GM18505 (cell line): ENCODE measurements around the gene UBAC2.

Source experiments
- ATAC-seq: cut with Tn5 transposase; IDR thresholded peaks from one replicate; pipeline ENCODE4 v1.9.1; 2021; ENCODE audit not compliant: unreplicated experiment
- POLR2A ChIP-seq: IDR thresholded peaks from 4 replicates; pipeline ENCODE4 v1.6.1; 2011; ENCODE audit warnings: borderline replicate concordance; ENCODE audit not compliant: insufficient read depth, insufficient read length; ENCODE audit errors: extremely low read depth

Gene UBAC2

GRCh38 chr13:99270518-99270917 is 69.9 kb downstream of the UBAC2 start:
- no peak for ATAC-seq

GRCh38 chr13:99271249-99271648 is 70.6 kb downstream of the UBAC2 start:
- TF ChIP-seq POLR2A = no peak
- ATAC-seq = no peak

More at GRCh38 chr13:99270518-99270917, 69.9 kb downstream of the UBAC2 start:
- no peak for TF ChIP-seq POLR2A

- ATAC-seq = no peak
- no peak for TF ChIP-seq POLR2A
These were observed 71.8 kb downstream of the UBAC2 start for GRCh38 chr13:99272481-99272880.

- no peak for ATAC-seq
- TF ChIP-seq POLR2A = no peak
These were observed 72.5 kb downstream of the UBAC2 start for GRCh38 chr13:99273128-99273527.

- ATAC-seq = no peak
- TF ChIP-seq POLR2A = no peak
These were observed 74.4 kb downstream of the UBAC2 start for GRCh38 chr13:99275093-99275469.

- TF ChIP-seq POLR2A = no peak
- ATAC-seq = no peak
These were observed 76.1 kb downstream of the UBAC2 start for GRCh38 chr13:99276706-99277105.

GRCh38 chr13:99277629-99278028 is 77.0 kb downstream of the UBAC2 start:
- TF ChIP-seq POLR2A = no peak
- ATAC-seq = no peak

- no peak for TF ChIP-seq POLR2A
- no peak for ATAC-seq
These were observed 77.5 kb downstream of the UBAC2 start for GRCh38 chr13:99278200-99278599.

- ATAC-seq = no peak
- no peak for TF ChIP-seq POLR2A
These were observed 78.2 kb downstream of the UBAC2 start for GRCh38 chr13:99278843-99279242.

- no peak for TF ChIP-seq POLR2A
- no peak for ATAC-seq
These were observed 79.0 kb downstream of the UBAC2 start for GRCh38 chr13:99279637-99280036.

GRCh38 chr13:99280166-99280565 is 79.5 kb downstream of the UBAC2 start:
- ATAC-seq = no peak
- no peak for TF ChIP-seq POLR2A

- peak; percentile 72 for ATAC-seq
- no peak for TF ChIP-seq POLR2A
These were observed 81.2 kb downstream of the UBAC2 start for GRCh38 chr13:99281811-99282263.

- TF ChIP-seq POLR2A = peak; percentile 10
- ATAC-seq = peak; percentile 59
These were observed 81.9 kb downstream of the UBAC2 start for GRCh38 chr13:99282264-99283231.

GRCh38 chr13:99285432-99286182 is 85.0 kb downstream of the UBAC2 start:
- no peak for ATAC-seq
- no peak for TF ChIP-seq POLR2A

GRCh38 chr13:99287551-99287950 is 86.9 kb downstream of the UBAC2 start:
- ATAC-seq = peak; percentile 9
- no peak for TF ChIP-seq POLR2A

GRCh38 chr13:99288089-99288488 is 87.4 kb downstream of the UBAC2 start:
- ATAC-seq = peak; percentile 89

More at GRCh38 chr13:99288089-99288488, 87.4 kb downstream of the UBAC2 start:
- TF ChIP-seq POLR2A = no peak
